ENCODE data around the gene ADRA2B.

The ADRA2B gene

DNA sequence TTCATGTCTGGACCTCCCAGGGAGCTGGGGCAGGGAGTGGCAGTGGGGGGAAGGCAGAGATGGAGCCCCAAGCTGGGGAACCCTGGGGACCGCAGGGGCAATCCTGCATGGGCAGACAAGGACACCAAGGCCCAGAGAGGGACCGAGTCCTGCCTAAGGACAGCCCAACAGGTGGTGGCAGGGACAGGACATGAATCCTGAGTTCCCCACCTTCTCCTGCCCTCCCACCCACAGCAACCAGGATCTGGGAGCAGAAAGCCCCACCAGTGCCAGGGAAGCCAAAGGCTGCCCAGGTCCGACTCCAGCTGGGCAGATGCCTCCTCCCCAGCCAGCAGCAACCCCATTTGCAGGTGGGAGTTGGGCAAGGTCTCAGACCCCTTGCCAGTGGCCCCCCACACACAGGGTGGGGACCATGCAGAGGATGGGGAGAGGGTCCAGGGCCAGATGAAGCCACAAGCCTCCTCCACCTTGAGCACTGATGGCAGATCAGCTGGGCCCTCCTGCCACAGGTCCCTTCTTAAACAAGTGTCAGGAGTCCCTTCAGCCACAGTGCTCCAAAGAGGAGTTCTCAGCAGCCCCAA lies 6.3 kb downstream of the ADRA2B start:
- Histone ChIP-seq H3K27me3 (ENCODE audit: insufficient read depth, low read length, poor library complexity, severe bottlenecking) (no peaks in the 10 kb centered on the region), H2AFZ (ENCODE audit: low read length) (no peak overlapping the region), H3K9ac (ENCODE audit: low read depth, low read length, poor library complexity, severe bottlenecking) (no peak overlapping the region), H3K9me2 (replicated peaks; ENCODE audit: low read depth, low read length) (no peaks in the 10 kb centered on the region), H3K9me3 (ENCODE audit: insufficient read depth, low read depth, low read length) (no peaks in the 10 kb centered on the region), H3K4me1 (ENCODE audit: insufficient read depth, low read length, poor library complexity, severe bottlenecking) (no peaks in the 10 kb centered on the region), H3K79me2 (ENCODE audit: insufficient read depth, low read length) (no peaks in the 10 kb centered on the region), H3K36me3 (ENCODE audit: insufficient read depth, low read length) (no peaks in the 10 kb centered on the region), H3K4me2 (ENCODE audit: low read depth, low read length, poor library complexity, severe bottlenecking) (no peak overlapping the region), H4K20me1 (ENCODE audit: insufficient read depth, low read length, poor library complexity, severe bottlenecking) (no peaks in the 10 kb centered on the region), H3K4me3 (ENCODE audit: low read length, poor library complexity, severe bottlenecking) (no peak overlapping the region), H3F3A (ENCODE audit: low read depth) (no peaks in the 10 kb centered on the region)
- TF ChIP-seq EZH2phosphoT487 (IDR thresholded peaks at IDR 0.05; ENCODE audit: borderline replicate concordance) = no peak
- TF ChIP-seq, protein P1, sequence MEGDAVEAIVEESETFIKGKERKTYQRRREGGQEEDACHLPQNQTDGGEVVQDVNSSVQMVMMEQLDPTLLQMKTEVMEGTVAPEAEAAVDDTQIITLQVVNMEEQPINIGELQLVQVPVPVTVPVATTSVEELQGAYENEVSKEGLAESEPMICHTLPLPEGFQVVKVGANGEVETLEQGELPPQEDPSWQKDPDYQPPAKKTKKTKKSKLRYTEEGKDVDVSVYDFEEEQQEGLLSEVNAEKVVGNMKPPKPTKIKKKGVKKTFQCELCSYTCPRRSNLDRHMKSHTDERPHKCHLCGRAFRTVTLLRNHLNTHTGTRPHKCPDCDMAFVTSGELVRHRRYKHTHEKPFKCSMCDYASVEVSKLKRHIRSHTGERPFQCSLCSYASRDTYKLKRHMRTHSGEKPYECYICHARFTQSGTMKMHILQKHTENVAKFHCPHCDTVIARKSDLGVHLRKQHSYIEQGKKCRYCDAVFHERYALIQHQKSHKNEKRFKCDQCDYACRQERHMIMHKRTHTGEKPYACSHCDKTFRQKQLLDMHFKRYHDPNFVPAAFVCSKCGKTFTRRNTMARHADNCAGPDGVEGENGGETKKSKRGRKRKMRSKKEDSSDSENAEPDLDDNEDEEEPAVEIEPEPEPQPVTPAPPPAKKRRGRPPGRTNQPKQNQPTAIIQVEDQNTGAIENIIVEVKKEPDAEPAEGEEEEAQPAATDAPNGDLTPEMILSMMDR (conservative IDR thresholded peaks at IDR 0.05; ENCODE audit: low read length) = no peak

DNA sequence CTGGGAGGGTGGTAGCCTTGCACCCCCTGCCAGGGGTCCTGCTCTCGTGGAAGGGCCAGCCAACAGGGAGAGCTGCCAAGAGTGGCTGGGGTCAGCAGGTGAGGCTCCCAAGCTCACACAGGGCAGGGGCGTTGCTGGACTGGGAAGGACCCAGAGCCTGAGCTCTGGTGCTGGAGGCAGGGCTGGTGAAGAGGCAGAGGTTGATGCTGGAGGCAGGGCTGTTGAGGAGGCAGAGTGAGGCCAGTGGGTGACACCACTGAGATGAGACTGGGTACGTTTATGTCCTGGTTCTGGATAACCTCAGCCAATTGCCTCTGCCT lies 7.0 kb downstream of the ADRA2B start:
- no peak overlapping the region for H3K9ac ChIP-seq (ENCODE audit: low read depth, low read length, poor library complexity, severe bottlenecking)
- H3K36me3 ChIP-seq (ENCODE audit: insufficient read depth, low read length) = no peaks in the 10 kb centered on the region
- H3K9me3 ChIP-seq (ENCODE audit: insufficient read depth, low read depth, low read length) = no peaks in the 10 kb centered on the region
- no peaks in the 10 kb centered on the region for H3K4me1 ChIP-seq (ENCODE audit: insufficient read depth, low read length, poor library complexity, severe bottlenecking)
- no peak overlapping the region for H3K4me2 ChIP-seq (ENCODE audit: low read depth, low read length, poor library complexity, severe bottlenecking)
- H2AFZ ChIP-seq (ENCODE audit: low read length) = no peak overlapping the region
- H3K79me2 ChIP-seq (ENCODE audit: insufficient read depth, low read length) = no peaks in the 10 kb centered on the region
- H3F3A ChIP-seq (ENCODE audit: low read depth) = no peaks in the 10 kb centered on the region
- H3K27me3 ChIP-seq (ENCODE audit: insufficient read depth, low read length, poor library complexity, severe bottlenecking) = no peaks in the 10 kb centered on the region
- no peak overlapping the region for H3K4me3 ChIP-seq (ENCODE audit: low read length, poor library complexity, severe bottlenecking)
- TF ChIP-seq, protein P1 (conservative IDR thresholded peaks at IDR 0.05; ENCODE audit: low read length) = no peak
- no peak for TF ChIP-seq EZH2phosphoT487 (IDR thresholded peaks at IDR 0.05; ENCODE audit: borderline replicate concordance)
- H4K20me1 ChIP-seq (ENCODE audit: insufficient read depth, low read length, poor library complexity, severe bottlenecking) = no peaks in the 10 kb centered on the region
- H3K9me2 ChIP-seq (replicated peaks; ENCODE audit: low read depth, low read length) = no peaks in the 10 kb centered on the region

DNA sequence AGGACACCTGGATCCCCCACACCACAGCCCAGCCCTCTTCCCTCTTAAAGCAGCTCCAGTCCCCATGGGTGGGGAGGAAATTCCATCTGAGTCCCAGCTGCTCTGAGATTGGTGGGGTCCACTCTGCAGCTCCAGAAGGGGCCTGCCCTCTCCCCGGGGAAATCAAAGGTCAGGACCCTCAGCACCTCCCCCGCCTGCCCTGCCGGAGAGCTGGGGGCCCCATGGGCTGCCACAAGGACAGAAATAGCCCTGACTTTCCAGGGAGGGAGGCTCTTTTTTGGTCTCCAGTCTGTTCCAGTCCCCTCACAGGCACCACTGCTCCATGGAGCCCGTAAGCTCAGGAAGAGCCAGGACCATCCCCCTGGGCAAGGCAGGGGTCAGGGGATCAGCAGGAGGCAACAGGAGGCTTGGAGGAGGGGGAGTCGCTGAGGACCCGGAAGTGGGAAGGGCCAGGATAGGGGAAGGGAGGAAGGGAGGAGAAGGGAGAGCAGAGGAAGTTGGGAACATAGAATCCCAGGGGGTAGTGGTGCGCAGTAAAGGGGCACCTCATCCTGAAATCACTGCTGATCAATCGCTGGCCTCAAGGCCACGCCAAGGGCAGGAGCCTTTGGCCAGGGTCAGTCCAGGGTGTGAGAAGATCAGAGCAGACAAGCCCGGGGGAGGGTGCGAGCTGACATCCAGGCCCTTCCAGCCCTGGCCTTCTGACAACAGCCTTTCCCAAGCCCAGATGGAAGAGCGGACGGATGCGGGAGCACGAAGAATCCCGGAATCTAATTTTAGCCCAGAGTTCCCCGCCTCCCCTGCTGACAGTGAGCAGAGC lies 7.6 kb downstream of the ADRA2B start:
- H3F3A ChIP-seq (ENCODE audit: low read depth) = no peaks in the 10 kb centered on the region
- no peaks in the 10 kb centered on the region for H3K9me2 ChIP-seq (replicated peaks; ENCODE audit: low read depth, low read length)
- no peaks in the 10 kb centered on the region for H3K9me3 ChIP-seq (ENCODE audit: insufficient read depth, low read depth, low read length)
- no peaks in the 10 kb centered on the region for H3K79me2 ChIP-seq (ENCODE audit: insufficient read depth, low read length)
- no peak overlapping the region for H3K4me3 ChIP-seq (ENCODE audit: low read length, poor library complexity, severe bottlenecking)
- H3K36me3 ChIP-seq (ENCODE audit: insufficient read depth, low read length) = no peaks in the 10 kb centered on the region
- no peak overlapping the region for H2AFZ ChIP-seq (ENCODE audit: low read length)
- TF ChIP-seq, protein P1 (conservative IDR thresholded peaks at IDR 0.05; ENCODE audit: low read length) = no peak
- TF ChIP-seq EZH2phosphoT487 (IDR thresholded peaks at IDR 0.05; ENCODE audit: borderline replicate concordance) = no peak
- no peak overlapping the region for H3K9ac ChIP-seq (ENCODE audit: low read depth, low read length, poor library complexity, severe bottlenecking)
- H4K20me1 ChIP-seq (ENCODE audit: insufficient read depth, low read length, poor library complexity, severe bottlenecking) = no peaks in the 10 kb centered on the region
- peaks cover 2% of the 10 kb centered on the region for H3K4me1 ChIP-seq (ENCODE audit: insufficient read depth, low read length, poor library complexity, severe bottlenecking)
- no peak overlapping the region for H3K4me2 ChIP-seq (ENCODE audit: low read depth, low read length, poor library complexity, severe bottlenecking)
- no peaks in the 10 kb centered on the region for H3K27me3 ChIP-seq (ENCODE audit: insufficient read depth, low read length, poor library complexity, severe bottlenecking)
